ENCODE data around the gene LRFN5.

DNA sequence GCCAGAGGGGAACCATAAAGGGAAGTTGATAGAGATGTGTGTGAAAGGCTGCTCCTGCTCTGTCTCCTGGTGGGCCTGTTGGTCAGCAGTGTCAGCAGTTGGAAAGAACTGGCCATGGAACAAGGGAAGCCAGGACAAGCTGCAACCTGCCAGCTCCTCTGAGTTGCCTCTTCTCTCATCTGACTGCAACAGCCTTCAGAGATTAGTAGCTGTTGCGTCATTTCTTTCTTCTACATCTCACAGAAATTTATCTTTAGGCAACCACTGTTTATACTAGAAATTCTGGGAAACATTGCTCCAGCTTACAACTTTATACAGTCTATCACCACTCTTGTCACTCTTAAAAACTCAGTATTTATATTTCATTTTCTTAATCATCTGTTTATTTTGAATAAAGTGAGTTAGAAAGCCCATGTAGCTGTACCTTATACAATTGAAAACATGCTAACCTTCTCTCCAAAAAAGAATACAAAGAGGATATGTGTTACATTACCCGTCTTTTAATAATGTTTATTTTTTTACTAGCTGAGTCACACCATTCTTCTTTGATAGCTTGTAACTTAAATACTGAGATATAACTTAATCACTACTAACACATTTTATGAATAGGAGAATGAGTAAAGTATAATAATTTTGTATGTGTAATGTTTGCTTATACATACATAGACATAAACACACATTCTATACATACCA is 224.2 kb downstream of the LRFN5 start:
- TF ChIP-seq, protein P1, sequence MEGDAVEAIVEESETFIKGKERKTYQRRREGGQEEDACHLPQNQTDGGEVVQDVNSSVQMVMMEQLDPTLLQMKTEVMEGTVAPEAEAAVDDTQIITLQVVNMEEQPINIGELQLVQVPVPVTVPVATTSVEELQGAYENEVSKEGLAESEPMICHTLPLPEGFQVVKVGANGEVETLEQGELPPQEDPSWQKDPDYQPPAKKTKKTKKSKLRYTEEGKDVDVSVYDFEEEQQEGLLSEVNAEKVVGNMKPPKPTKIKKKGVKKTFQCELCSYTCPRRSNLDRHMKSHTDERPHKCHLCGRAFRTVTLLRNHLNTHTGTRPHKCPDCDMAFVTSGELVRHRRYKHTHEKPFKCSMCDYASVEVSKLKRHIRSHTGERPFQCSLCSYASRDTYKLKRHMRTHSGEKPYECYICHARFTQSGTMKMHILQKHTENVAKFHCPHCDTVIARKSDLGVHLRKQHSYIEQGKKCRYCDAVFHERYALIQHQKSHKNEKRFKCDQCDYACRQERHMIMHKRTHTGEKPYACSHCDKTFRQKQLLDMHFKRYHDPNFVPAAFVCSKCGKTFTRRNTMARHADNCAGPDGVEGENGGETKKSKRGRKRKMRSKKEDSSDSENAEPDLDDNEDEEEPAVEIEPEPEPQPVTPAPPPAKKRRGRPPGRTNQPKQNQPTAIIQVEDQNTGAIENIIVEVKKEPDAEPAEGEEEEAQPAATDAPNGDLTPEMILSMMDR (IDR thresholded peaks at IDR 0.05 in 2 of 3, conservative IDR thresholded peaks at IDR 0.05 in 1 of 3; ENCODE audit: borderline replicate concordance in 1 of 3, insufficient read depth in 1 of 3, low read depth in 2 of 3, low read length in 2 of 3): no peak
- TF ChIP-seq ELF1 (IDR thresholded peaks at IDR 0.05; ENCODE audit: borderline replicate concordance, low read depth): no peak
- TF ChIP-seq POLR2A (IDR thresholded peaks at IDR 0.05; ENCODE audit: borderline replicate concordance, extremely low read depth, insufficient read depth, insufficient read length): no peak
- no peak for TF ChIP-seq CBX3 (IDR thresholded peaks at IDR 0.05; ENCODE audit: low read depth)
- no peak for TF ChIP-seq RAD21 (IDR thresholded peaks at IDR 0.05; ENCODE audit: low read depth)

Measured in HCT116 (cell line).